NB4 (cell line): ENCODE measurements around the gene EPB41L4A.

Experiments used
- MYC ChIP-seq: IDR thresholded peaks from 2 replicates; pipeline ENCODE4 v1.6.1; 2011; ENCODE audit warnings: low read depth, low read length
- POLR2A ChIP-seq: IDR thresholded peaks from 2 replicates; pipeline ENCODE4 v1.6.1; 2011; ENCODE audit warnings: mild to moderate bottlenecking; ENCODE audit not compliant: insufficient read length; ENCODE audit errors: extremely low read depth
- TF ChIP-seq, protein P1 (sequence below): IDR thresholded peaks from one replicate; pipeline ENCODE4 v1.5.1; 2012; ENCODE audit warnings: low read depth, low read length
- TF ChIP-seq, protein P2 (sequence below): IDR thresholded peaks from 2 replicates; pipeline ENCODE4 v1.6.1; 2011; ENCODE audit warnings: low read depth, low read length

DNA sequence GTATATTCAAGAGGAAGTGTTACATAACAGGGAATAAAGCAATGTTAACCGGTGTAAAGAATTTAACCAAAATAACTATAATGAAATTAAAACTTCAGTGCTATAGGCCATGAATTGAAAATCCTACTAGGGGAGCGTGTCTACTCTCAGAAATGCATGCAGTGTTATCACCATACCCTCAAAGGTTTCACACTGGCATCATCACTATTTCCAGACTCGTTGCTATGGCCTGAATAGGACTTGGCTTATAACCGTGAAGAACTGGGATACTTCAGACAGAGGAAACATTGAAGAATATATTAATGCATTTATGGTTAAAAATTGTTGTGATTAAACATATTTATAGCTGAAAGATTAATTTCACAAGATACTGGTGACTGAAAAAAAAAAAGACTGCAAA lies 154.9 kb downstream of the EPB41L4A start:
- TF ChIP-seq, protein P1, sequence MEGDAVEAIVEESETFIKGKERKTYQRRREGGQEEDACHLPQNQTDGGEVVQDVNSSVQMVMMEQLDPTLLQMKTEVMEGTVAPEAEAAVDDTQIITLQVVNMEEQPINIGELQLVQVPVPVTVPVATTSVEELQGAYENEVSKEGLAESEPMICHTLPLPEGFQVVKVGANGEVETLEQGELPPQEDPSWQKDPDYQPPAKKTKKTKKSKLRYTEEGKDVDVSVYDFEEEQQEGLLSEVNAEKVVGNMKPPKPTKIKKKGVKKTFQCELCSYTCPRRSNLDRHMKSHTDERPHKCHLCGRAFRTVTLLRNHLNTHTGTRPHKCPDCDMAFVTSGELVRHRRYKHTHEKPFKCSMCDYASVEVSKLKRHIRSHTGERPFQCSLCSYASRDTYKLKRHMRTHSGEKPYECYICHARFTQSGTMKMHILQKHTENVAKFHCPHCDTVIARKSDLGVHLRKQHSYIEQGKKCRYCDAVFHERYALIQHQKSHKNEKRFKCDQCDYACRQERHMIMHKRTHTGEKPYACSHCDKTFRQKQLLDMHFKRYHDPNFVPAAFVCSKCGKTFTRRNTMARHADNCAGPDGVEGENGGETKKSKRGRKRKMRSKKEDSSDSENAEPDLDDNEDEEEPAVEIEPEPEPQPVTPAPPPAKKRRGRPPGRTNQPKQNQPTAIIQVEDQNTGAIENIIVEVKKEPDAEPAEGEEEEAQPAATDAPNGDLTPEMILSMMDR = no peak
- TF ChIP-seq POLR2A = no peak
- TF ChIP-seq, protein P2, sequence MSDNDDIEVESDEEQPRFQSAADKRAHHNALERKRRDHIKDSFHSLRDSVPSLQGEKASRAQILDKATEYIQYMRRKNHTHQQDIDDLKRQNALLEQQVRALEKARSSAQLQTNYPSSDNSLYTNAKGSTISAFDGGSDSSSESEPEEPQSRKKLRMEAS = no peak
- TF ChIP-seq MYC = no peak
